HS-27A (cell line): Measurements from ENCODE around the gene EBP.
"Not testable (repeated sequence)": the region's sequence is repeated elsewhere in the genome, so short reads cannot be mapped to it uniquely, and the experiment has no call there.

Experiments
- DNase-seq: peaks from one replicate; pipeline ENCODE4 v3.0.0-alpha.2; 2012; ENCODE audit warnings: low read depth, missing footprints

Gene EBP

DNA sequence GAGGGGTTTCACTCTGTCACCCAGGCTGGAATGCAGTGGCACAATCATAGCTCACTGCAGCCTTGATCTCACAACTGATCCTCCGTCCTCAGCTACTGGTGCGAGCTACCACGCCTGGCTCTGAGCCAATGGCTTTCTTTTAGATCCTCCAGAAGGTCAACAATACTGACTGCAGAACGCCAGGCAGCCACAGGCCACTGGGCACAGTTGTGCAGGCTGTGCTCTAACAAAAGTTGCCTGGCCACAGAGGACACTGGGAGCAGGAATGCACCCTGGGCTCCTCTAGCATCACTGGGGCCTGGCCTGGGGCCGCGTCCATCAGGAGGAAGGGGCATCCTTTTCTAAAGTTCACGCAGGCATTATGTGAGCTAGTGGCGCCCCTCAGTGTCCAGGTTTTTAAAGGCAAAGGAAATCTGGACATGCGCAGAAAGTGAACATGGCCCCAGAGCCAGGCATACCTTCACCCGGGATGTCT is 27.7 kb upstream of the EBP start:
- DNase-seq, result no peak

DNA sequence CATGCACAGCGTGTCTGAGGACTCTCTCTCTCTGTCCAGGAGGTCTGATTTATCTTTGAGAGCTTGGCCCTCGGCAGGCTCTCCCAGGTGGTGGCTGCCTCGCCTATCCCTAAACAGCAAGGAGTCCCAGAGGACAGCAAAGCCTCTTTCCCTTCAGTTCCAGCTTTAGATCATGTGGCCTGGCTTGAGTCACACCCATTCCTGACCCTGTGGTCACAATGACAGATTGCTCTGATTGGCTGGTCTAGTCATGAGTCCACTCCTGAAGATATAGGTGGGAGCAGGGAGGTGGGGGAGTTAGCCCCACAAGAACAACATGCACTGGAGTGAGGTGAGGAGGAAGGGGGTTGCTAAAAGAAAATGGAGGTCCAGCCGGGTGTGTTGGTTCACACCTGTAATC is 24.9 kb upstream of the EBP start:
- DNase-seq, result no peak

DNA sequence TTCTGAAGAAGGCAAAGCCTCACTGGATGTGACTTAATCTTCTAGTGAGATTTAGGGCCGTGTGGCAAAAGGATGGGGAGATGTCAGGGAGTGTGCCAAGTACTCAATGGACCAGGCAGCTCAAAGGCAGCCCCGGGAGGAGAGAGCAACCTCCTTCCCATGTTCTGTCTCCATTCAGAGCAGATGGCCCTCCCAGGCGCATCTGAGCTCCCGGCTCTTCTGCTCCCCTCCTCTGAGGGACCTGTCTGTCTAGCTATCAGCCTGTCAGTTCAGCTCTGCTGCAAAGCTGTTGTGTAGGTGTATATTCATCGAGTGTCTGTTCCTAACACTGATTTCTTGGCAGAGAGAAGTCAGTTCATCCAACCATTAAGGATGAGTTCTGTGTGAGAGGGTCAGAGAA is 23.7 kb upstream of the EBP start:
- no peak for DNase-seq

DNA sequence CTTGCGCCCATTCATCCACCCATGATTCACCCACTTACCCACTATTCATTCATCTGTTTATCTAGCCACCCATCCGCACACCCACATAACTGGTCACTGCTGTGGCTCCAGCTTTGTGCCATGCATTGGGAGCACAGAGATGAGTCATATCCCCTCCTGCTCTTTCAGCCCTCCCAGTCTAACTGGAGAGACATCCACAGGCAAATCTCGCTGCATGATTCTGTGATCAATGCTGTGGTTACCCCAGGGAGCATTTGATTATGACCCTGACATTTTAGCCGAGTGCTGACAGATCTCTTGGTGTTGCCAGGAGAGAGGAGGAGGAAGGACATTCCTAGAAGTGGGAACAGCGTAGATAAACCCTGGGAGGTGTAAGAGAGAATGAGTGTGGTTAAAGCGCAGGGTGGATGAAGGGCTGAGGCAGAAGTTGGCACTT is 23.2 kb upstream of the EBP start:
- peak; percentile 62 for DNase-seq

DNA sequence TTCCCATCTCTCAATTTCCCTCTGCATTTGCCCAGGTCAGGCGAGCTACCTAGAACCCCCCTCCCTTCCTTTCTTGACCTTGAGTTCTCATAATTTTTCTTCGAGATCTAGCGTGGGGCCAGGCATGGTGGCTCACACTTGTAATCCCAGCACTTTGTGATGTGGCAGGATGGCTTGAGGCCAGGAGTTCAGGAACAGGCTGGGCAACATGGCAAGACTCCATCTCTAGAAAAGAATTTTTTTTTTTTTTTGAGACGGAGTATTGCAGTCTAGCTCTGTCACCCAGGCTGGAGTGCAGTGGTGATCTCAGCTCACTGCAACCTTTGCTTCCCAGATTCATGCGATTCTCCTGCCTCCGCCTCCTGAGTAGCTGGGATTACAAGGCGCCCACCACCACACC is 17.3 kb upstream of the EBP start:
- DNase-seq, result no peak

DNA sequence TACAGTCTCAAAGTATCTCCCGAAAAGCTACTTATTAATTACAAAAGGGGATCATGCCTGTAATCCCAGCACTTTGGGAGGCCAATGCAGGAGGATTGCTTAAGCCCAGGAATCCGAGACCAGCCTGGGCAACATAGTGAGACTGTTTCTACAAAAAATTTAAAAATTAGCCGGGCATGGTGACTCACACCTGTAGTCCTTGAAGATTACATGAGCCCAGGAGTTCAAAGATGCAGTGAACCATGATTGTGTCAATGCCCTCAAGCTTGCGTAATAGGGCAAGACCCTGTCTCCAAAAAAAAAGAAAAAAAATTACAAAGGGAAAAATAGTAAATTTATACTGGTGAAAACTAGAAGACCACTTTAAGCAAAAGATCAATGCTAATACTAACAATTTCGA is 16.1 kb upstream of the EBP start:
- DNase-seq, result no peak

DNA sequence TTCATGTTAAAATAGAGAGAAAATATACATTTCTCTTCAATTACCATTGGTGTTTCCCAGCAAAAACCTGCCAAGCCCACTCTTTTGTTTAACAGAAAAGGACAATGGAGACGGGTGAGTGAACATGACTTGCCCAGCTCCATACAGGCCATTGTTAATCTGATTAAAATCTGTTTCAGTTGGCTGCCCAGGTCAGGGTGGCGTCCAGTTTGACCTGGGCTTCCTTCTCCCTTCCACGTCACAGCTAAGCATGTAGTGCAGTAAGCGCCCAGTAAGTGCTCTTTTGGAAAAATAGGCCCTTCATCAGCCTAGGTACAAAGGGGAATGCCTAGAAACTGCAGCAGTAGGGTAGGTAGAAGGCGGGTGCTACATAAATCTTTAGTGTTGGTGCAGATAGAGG is 14.4 kb upstream of the EBP start:
- DNase-seq, result no peak

DNA sequence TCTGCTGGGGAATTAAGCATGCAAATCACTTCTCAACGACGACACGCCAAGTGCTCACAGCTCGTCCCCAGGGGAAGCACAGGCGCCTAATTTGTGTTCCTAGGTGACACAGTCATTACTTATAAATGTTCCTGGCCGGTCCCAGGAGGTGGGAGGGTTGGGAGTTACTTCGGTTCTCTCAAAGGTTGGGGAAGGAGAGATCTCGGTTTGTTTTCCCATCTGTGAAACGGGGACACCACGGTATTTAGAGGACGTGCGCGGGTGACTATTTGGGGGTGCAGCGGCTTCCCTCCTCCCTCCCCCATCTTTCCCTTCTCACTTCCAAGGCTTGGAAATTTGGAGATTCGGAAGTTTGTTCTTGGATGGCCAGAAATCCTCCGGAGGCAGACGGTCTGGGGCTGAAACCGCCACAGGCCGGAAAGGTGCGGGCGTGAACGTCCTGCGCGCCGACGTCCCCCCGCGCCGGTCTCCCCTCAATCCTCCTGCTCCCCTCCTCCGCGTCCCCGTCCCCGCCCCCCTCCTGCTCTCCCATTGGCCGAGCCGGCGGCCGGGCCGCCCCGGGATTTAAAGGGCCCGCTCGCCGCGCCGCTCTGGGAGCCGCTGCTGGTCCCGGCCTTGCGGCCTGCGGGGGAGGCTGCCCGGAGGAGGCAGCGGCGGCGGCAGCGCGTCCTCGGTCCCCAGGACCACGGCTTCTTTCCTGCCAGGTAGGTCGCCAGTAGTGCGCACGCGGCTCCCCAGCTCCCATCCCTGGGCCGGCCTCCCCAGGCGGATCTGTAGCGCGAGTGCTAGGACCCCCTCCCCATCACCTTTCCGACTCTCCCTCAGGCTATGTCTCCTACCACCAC is 13.0 kb upstream of the EBP start, which contains the start of gene PORCN:
Gene PORCN (plus strand): TSS at position 593 of the 845 bp plus-strand sequence. CDS start 829 bp downstream, outside the sequence.
- DNase-seq, result no peak

DNA sequence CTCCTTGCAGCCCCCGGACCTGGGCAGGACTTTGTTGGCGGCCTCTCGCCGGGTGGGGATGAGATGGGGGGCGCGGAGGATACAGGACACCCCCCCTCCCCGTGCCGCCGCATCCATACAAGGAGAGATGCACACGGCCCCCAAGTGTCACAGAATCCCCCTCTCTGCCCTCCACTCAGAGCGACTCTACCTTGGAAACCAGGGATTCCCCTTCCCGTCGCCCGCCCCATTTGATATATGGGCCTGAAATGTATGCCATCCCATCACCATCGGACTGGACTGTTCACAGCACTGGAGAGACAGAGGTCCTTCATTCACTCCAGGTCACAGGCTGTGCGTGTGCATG is 12.4 kb upstream of the EBP start:
- no peak for DNase-seq

DNA sequence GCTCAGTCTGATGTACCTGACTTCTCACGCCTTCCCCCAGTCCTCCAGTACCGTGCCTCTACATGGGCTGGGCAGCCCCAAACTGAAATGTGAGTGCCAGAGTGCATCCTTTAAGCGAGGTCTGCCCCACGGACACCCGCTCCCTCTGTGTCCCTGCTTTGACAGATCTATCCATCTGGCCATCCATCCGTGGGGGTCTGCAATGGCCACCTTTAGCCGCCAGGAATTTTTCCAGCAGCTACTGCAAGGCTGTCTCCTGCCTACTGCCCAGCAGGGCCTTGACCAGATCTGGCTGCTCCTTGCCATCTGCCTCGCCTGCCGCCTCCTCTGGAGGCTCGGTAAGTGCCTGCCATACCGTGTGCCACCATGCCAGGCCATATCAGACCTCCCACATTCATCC is 12.0 kb upstream of the EBP start:
- no peak for DNase-seq

DNA sequence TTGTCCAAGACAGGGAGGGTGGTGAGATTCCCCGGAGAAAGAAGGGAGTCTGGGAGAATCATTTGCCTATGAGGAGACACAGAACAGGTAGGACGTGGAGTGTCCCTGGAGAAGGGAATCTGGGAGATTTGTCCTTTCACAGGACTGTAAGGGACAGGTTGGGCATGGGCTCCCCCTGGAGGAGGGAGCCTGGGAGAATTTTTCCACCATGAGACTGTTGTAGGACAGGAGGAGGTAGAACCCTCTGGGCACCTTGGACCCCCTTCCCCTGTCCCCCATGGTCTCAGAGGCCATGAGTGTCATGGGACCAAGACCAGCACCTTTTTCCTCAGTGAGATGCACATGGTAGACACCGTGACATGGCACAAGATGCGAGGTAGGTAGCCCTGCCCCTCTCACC is 10.0 kb upstream of the EBP start:
- no peak for DNase-seq

DNA sequence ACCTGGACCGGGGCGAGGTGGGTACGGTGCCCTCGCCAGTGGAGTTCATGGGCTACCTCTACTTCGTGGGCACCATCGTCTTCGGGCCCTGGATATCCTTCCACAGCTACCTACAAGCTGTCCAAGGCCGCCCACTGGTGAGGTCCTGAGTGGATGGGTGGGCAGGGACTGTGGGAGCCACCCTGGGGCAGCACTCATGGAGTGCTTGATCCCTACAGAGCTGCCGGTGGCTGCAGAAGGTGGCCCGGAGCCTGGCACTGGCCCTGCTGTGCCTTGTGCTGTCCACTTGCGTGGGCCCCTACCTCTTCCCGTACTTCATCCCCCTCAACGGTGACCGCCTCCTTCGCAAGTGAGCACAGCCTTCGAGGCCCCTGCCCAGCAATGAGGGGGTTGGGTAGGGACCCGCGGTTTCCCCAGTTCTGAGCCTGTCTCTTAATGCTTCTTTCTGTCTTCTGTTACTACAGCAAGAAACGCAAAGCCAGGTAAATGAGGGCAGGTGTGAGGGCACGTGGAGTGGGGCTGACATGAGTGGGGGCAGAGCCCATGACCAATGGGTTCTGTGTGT is 9.2 kb upstream of the EBP start:
- no peak for DNase-seq

DNA sequence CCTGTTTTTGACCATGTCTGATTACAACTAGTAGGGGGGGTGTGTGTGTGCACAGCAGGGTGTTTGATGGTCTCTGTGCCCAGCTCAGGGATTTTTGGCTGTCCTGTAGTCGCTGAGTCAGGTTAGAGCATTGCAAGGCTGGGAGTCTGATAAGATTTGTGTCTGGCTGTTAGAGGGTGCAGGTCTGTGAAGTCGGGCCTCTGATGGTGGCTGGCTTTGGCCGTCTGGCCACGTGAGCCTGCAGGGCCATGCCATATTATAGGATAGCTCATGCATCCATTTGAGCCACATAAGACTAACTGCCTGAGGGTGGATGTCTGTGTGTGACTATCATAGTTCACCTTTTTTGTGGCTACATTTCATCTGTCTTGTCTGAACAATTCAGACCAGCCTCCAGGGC is 7.9 kb upstream of the EBP start:
- no peak for DNase-seq

DNA sequence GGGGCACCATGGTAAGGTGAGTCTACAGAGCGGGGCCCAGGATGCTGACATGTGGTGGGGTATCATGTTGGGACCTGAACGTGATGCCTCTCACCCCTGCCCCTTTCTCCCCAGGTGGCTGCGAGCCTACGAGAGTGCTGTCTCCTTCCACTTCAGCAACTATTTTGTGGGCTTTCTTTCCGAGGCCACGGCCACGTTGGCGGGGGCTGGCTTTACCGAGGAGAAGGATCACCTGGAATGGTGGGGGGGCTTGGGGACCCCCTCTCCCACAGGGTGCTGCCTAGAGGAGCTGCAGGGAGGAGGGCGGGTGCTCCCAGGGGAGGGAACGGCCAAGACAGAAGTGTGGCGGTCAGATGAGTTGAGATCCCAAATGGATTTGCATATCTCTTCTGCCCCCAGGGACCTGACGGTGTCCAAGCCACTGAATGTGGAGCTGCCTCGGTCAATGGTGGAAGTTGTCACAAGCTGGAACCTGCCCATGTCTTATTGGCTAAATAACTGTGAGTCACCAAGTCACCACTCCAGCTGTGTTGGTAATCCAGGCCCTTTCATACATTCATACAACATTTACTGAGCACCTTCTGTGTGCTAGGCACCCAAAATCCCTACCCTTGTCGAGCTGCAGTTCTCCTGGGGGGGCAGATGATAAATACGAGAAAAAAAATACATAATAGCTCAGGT is 7.3 kb upstream of the EBP start:
- no peak for DNase-seq

DNA sequence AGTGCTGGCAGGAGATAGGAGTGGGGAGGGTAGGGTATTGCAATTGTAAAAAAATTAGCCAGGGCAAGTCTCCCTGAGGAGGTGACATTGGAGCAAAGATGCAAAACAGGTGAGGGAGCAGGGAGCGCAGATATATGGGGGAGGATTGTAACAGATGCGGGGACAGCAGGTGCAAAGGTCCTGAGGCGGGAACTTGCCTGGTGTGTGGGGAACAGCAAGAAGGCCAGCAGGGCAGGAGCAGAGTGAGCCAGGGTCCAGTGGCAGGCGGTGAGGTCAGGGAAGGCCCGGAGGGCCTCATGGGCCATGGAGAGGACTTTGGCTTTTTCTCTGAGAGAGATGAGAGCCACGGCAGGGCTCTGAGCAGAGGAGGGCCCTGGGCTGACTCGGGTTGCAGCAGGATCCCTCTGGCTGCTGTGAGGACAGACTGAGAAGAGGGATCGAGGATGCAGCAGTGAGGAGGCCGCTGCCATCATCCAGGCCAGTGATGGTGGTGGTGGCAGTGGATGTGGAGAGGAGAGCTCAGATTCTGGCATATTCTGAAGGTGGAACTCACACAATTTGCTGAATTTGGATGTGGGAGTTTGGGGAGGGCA is 6.6 kb upstream of the EBP start:
- no peak for DNase-seq

DNA sequence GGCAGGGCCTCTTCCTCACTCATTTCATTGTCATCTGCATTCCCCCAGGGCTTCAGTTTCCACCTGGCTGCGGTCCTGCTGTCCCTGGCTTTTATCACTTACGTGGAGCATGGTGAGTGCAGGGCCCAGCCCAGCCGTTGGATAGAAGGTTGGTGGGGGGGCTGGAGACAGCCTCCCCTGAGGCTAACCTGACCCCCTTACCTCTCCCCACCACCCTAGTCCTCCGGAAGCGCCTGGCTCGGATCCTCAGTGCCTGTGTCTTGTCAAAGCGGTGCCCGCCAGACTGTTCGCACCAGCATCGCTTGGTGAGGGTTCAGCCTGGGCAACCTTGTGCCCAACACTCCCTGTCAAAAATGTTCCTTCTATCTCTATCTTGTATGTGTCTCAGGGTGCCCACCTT is 5.8 kb upstream of the EBP start:
- no peak for DNase-seq

DNA sequence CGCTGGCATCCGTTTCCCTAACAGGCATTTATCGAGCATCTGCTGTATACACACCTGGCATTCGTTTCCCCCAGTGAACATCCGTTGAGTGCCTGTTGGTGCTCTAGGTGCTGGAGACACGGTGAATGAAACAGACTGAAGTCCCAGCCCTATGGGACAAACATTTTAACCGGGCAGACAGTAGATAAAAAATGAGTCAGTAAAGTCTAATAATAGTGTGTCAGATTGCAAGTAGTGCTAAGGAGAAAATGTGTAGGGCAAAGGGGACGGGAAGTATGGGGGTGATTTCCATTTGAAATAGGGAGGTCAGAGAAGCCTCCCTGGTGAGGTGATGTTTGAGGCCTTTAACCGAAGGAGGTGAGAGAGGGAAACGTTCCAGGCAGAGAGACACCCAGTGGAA is 5.3 kb upstream of the EBP start:
- DNase-seq, result no peak

DNA sequence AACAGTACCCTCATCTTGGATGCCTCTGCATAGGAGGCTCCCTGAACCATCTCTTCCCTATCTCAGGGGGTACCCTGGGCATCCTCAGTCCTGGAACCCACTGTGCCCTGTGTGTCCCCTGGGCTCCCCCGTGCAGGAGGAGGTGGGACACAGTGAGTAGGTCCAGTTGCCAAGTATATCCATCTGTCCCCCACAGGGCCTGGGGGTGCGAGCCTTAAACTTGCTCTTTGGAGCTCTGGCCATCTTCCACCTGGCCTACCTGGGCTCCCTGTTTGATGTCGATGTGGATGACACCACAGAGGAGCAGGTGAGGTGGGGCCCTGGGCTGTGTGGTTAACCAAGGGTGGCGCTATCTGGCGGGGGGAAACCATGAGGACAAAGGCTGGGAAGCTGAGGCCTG is 4.6 kb upstream of the EBP start:
- no peak for DNase-seq

DNA sequence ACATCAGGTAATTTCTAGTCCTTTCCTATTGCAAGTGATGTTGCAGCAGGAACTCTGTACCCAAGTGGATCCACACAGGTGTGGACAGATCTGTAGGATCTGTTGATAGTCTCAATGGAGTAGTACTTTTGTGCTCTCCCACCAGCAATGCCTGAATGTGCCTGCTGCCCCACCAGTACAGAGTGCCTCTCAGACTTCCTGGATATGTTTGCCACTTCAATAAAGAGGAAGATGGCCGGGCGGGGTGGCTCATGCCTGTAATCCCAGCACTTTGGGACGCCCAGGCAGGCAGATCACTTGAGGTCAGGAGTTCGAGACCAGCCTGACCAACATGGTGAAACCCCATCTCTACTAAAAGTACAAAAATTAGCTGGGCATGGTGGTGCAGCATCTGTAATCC is 2.1 kb upstream of the EBP start:
- not testable (repeated sequence) for DNase-seq

DNA sequence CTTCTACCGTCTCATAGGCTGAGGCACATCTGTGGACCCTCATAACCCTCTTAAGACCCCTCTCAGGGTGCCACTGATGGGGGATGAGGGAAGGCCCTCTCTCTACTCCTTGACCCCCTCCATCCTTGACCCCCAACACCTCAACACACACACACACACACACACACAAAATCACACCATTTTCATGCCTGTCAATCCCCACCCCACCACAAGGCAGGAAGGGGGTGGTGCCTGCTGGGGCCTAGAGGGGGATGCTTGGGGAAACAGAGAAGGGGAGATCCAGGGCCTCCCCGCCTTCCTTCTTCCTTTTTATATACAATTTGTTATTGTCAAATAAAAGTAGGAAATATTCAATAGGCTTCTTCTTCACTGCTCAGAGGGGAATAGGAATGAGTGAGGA is 1.2 kb upstream of the EBP start:
- DNase-seq, result no peak

DNA sequence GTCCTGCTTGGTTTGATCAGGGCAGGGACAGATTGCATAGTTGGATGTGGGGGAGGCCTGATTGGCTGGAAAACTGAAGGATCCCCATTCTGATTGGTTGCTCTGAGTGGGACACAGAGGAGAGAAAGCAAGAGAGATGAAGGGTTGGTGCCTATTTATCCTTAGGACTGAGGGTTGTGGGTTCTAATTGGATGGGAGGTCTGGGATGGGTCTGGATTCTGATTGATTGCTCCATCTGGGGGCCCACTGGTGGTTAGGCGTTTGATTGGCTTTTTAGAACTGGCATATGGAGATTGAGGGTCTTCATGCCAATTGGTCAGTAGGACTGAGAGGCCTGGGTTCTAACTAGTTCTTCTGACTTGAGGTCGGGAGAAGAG is 644 bp upstream of the EBP start:
- DNase-seq, result no peak

DNA sequence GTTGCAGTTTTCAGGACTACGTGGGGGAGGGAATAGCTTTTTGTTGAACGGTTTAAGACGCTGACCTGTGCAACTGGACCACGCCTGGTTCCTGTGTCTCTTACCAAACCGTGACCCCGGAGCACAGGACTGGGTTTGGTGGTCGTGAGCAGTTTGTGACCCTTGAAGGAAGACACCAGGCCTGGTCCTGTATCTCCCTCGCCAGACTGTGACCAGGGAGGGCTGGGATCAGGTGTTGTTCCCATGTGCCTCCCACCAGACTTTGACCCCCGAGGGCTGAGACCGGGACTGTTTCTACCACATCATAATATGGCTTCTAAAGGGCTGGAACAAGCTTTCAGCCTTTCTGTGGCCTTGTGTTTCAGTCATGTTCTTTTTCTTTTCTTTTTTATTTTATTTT is 683 bp downstream of the EBP start:
- DNase-seq, result no peak

DNA sequence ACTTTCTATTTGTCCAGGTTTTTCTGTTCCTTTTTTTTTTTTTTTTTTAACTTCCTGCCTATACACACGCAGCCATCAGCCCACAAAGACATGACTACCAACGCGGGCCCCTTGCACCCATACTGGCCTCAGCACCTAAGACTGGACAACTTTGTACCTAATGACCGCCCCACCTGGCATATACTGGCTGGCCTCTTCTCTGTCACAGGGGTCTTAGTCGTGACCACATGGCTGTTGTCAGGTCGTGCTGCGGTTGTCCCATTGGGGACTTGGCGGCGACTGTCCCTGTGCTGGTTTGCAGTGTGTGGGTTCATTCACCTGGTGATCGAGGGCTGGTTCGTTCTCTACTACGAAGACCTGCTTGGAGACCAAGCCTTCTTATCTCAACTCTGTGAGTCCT is 2.1 kb downstream of the EBP start:
- DNase-seq, result no peak
